ENCODE data around the gene SRM. TPM values are rescaled to one million over a fixed set of nuclear protein-coding genes. Genes with fewer than 3 reads are reported as not detected.

The SRM gene
- total RNA-seq, 1 donor from 2014 or later: 10.8 TPM

DNA sequence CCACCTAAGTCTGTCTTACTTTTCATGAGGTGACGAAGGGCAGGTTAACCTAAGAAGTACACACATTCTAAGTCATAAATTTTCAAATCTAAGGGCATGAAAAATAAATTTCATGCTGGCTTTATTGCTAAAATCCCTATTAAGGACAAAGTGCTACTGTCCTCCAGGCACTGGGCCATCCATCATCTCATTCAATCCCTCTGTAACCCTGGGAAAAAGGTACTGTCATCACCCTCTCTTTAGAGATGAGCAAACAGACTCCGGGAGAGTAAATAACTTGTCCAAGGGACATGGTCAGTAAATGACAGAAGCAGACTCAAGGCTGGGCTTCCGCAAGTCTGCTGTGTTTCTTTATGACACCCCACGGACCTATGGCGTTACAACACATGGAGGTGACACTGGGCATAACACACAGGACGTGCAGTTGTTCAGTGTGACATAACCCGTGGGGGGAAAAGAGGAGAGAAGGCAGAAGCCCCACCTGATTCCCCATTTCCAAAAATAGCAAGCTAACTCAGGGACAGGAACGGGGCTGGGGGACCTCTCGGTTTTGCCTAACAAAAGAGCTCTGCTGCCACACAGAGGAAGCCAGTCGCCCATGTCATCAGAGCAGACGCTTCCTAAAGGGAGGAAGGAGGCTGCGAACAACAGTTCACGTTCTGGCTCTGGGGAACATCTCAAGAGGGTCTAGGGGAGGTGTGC is 12.5 kb upstream of the SRM start:
- no peak for DNase-seq (ENCODE audit: low read depth)

DNA sequence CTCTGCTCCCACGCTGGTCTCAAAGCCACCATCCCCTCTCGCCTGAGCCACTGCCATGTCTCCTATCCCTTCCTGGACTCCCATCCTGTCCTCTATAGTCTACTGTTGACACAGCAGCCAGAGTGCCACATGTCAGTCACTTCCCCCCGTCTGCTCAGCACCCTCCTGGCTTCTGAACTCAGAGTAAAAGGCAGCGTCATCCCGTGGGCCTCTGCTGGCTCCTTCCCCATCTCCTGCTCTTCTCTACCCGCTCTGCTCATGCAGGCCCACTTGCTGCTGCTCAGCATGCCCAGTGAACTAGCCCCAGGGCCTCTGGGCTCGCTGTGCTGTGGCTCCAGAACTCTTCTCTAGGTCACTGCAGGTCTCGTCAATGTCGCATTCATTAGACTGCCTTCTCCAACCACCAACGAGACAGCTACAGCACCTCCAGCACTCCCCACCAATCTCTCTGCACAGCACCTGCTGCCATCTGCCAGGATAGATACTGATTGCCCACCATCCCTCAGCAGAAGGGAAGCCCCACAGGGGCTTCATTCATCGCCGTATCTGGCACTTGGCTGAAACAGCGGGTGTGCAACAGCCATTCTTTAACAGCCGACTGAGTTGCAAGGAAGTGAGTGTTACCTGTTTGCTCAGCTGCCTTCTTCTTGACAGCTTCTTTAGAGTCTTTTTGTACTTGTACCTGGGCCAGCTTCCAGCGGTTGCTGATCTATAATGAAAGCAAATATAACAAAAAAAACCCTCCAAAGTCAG is 11.8 kb upstream of the SRM start:
- H3K36me3 ChIP-seq (ENCODE audit: control insufficient read depth, insufficient read depth, low read length): peaks cover 35% of the 10 kb centered on the region
- no peaks in the 10 kb centered on the region for H3K27me3 ChIP-seq (ENCODE audit: control insufficient read depth, insufficient read depth, low read length)
- H3K4me3 ChIP-seq (ENCODE audit: low read depth, low read length): no peak overlapping the region
- no peak for FAIRE-seq
- TF ChIP-seq, protein P1, sequence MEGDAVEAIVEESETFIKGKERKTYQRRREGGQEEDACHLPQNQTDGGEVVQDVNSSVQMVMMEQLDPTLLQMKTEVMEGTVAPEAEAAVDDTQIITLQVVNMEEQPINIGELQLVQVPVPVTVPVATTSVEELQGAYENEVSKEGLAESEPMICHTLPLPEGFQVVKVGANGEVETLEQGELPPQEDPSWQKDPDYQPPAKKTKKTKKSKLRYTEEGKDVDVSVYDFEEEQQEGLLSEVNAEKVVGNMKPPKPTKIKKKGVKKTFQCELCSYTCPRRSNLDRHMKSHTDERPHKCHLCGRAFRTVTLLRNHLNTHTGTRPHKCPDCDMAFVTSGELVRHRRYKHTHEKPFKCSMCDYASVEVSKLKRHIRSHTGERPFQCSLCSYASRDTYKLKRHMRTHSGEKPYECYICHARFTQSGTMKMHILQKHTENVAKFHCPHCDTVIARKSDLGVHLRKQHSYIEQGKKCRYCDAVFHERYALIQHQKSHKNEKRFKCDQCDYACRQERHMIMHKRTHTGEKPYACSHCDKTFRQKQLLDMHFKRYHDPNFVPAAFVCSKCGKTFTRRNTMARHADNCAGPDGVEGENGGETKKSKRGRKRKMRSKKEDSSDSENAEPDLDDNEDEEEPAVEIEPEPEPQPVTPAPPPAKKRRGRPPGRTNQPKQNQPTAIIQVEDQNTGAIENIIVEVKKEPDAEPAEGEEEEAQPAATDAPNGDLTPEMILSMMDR (IDR thresholded peaks at IDR 0.05; ENCODE audit: insufficient read depth, low read length, severe bottlenecking): no peak
- DNase-seq (ENCODE audit: low read depth): no peak

More for the DNA sequence above, 12.5 kb upstream of the SRM start:
- H3K4me3 ChIP-seq (ENCODE audit: low read depth, low read length): no peak overlapping the region
- H3K36me3 ChIP-seq (ENCODE audit: control insufficient read depth, insufficient read depth, low read length): peaks cover 37% of the 10 kb centered on the region
- no peak for FAIRE-seq
- no peaks in the 10 kb centered on the region for H3K27me3 ChIP-seq (ENCODE audit: control insufficient read depth, insufficient read depth, low read length)
- TF ChIP-seq, protein P1 (IDR thresholded peaks at IDR 0.05; ENCODE audit: insufficient read depth, low read length, severe bottlenecking): no peak

DNA sequence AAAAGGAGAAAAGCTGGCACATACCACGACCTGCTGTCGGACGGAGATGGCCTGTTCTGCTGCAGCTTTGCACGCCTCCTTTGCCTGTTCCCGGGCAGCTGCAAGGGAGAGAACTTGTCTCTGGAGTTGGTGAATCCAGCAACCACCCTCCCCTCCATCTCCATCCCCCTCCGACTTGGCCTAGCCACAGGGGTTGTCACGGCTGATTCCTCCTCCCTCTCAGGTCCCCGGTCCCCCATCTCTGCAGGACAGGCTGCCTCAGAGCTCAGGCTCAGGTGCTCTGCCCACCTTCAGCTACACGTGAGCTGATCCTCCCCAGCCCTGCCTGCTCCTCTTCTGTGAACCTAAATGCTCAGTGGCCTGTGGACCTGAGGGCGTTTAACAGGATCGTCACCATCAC is 11.1 kb upstream of the SRM start:
- Histone ChIP-seq H3K27me3 (ENCODE audit: control insufficient read depth, insufficient read depth, low read length) (no peaks in the 10 kb centered on the region), H3K36me3 (ENCODE audit: control insufficient read depth, insufficient read depth, low read length) (peaks cover 36% of the 10 kb centered on the region), H3K4me3 (ENCODE audit: low read depth, low read length) (no peak overlapping the region)
- DNase-seq (ENCODE audit: low read depth) (no peak), FAIRE-seq (no peak)
- TF ChIP-seq, protein P1 (IDR thresholded peaks at IDR 0.05; ENCODE audit: insufficient read depth, low read length, severe bottlenecking): no peak

DNA sequence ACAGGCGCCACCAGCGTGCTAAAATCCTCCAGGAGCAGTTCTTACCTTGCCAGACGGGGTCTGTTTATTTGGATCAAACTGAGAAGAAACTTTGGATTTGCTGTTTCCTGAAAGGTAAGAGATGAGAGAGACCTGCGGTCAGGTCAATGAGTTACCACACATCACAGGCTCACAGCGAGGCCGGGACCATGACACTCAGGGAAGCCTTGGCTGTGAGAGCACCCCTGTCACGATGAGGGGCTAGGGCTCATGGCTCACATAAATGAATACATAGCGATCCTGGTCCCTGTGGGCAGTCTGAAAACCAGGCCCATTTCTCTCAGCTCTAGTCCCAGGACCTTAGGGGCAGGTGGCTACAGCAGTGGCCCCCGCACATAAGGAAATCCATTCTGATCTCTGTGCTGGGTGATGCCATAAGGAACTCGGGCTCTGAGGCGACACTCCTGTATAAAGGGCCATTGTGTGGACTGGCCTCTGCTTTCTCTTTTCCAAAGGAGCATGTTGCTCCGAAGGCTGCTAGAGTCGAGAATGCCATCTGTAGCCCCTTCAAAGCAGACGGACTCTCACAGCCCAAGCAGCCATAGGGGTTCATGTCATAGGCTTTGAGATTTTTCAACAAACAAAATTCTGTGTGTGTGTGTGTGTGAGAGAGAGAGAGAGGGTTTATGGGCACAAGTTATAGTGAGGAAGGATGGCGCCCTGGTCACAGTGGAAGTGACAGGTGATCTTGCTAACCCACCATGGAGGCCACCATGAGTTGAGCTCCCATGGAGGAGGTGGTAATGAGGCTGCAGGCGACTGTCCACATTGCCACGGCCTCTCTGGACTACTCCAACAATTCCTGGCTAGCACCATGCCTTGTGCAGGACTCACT is 9.0 kb upstream of the SRM start:
- FAIRE-seq: no peak
- TF ChIP-seq, protein P1 (IDR thresholded peaks at IDR 0.05; ENCODE audit: insufficient read depth, low read length, severe bottlenecking): no peak
- DNase-seq (ENCODE audit: low read depth): no peak
- Histone ChIP-seq H3K4me3 (ENCODE audit: low read depth, low read length) (no peak overlapping the region), H3K36me3 (ENCODE audit: control insufficient read depth, insufficient read depth, low read length) (peaks cover 40% of the 10 kb centered on the region), H3K27me3 (ENCODE audit: control insufficient read depth, insufficient read depth, low read length) (no peaks in the 10 kb centered on the region)

DNA sequence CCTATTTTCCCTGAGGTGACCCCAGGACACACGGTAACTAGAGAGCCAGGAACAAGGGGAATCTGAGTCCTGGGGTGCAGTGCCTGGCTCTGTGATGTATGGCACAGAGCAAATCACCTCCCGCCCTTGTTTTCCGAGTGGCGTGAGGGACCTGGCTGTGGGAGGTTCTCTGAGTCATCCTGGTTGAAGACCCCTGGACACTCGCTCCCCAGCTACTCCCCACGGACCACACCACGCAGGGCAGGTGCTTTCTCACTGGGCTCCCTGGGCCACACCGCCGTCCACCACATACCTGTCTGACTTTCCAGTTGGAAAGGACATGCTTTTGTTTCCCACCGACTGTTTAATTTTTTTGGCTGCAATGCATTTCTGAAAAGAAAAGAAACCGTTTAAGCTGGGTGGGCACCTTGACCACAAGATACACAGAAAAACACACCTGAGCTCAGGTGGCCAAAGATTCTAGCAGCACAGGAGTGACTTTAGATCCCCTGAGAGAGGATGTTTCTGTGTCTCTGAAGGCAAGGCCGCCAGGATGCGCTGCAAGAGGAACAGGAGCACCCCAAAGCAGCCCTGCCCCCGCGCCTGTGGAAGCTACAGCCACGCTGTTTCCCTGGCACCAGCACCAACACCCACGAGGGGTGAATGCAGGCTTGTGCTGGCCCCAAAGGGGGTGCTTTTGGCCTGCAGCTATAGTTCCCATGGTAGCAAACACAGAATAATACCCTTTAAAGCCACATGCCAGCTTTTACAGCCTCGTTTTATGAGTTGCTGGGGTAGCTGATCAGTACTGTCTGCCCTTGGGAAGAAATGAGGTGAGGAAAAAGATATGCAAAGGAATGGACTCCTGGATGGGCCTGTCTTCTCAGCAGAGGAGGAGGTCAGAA is 8.1 kb upstream of the SRM start:
- DNase-seq (ENCODE audit: low read depth) (no peak), FAIRE-seq (no peak)
- H3K4me3 ChIP-seq (ENCODE audit: low read depth, low read length): no peak overlapping the region
- H3K27me3 ChIP-seq (ENCODE audit: control insufficient read depth, insufficient read depth, low read length): no peaks in the 10 kb centered on the region
- TF ChIP-seq, protein P1 (IDR thresholded peaks at IDR 0.05; ENCODE audit: insufficient read depth, low read length, severe bottlenecking): no peak
- peaks cover 40% of the 10 kb centered on the region for H3K36me3 ChIP-seq (ENCODE audit: control insufficient read depth, insufficient read depth, low read length)

Measured in bronchial epithelial cell (primary cell).